Measurements from ENCODE around the gene TMEM271.

TMEM271 gene

GRCh38 chr4:535181-535923 lies 40.7 kb downstream of the TMEM271 start:
- no peak for DNase-seq

- no peak for DNase-seq
These were observed 41.4 kb downstream of the TMEM271 start for GRCh38 chr4:534576-535151.

GRCh38 chr4:534101-534575 lies 42.0 kb downstream of the TMEM271 start:
- no peak for DNase-seq

- no peak for DNase-seq
These were observed 42.6 kb downstream of the TMEM271 start for GRCh38 chr4:533318-534100.

- DNase-seq = no peak
These were observed 43.3 kb downstream of the TMEM271 start for GRCh38 chr4:532588-533317.

- no peak for DNase-seq
These were observed 44.2 kb downstream of the TMEM271 start for GRCh38 chr4:531721-532565.

GRCh38 chr4:531076-531475 lies 45.0 kb downstream of the TMEM271 start:
- no peak for DNase-seq

GRCh38 chr4:530017-530781 lies 45.9 kb downstream of the TMEM271 start:
- DNase-seq = no peak

GRCh38 chr4:529563-529962 lies 46.5 kb downstream of the TMEM271 start:
- no peak for DNase-seq

- no peak for DNase-seq
These were observed 47.3 kb downstream of the TMEM271 start for GRCh38 chr4:528835-529234.

GRCh38 chr4:528296-528695 lies 47.8 kb downstream of the TMEM271 start:
- no peak for DNase-seq

GRCh38 chr4:526971-527460 lies 49.1 kb downstream of the TMEM271 start:
- DNase-seq = no peak

GRCh38 chr4:526189-526909 lies 49.7 kb downstream of the TMEM271 start:
- no peak for DNase-seq

- DNase-seq = no peak
These were observed 50.4 kb downstream of the TMEM271 start for GRCh38 chr4:525660-526059.

GRCh38 chr4:524196-524595 lies 51.9 kb downstream of the TMEM271 start:
- no peak for DNase-seq
